A549 (cell line): Measurements from ENCODE around the gene E2F1.

ENCODE experiments used
- EHMT2 ChIP-seq: fragments of 200-600 bp; sonication (generic); IDR thresholded peaks from 2 replicates; pipeline ENCODE4 v1.6.1; 2016; ENCODE audit warnings: antibody characterized with exemption, low read depth, mild to moderate bottlenecking, moderate library complexity
- SREBF2 ChIP-seq: fragments of 450-650 bp; IDR thresholded peaks from 2 replicates; pipeline ENCODE4 v1.6.1; 2014; ENCODE audit warnings: mild to moderate bottlenecking, moderate library complexity
- TF ChIP-seq, protein P1 (sequence below): fragments of >200 bp; sonication (Bioruptor Twin); formaldehyde crosslinking; IDR thresholded peaks from 3 replicates; pipeline ENCODE4 v1.5.1; 2016

GRCh38 chr20:33686100-33686983 lies at the start of gene E2F1:
- TF ChIP-seq, protein P1, sequence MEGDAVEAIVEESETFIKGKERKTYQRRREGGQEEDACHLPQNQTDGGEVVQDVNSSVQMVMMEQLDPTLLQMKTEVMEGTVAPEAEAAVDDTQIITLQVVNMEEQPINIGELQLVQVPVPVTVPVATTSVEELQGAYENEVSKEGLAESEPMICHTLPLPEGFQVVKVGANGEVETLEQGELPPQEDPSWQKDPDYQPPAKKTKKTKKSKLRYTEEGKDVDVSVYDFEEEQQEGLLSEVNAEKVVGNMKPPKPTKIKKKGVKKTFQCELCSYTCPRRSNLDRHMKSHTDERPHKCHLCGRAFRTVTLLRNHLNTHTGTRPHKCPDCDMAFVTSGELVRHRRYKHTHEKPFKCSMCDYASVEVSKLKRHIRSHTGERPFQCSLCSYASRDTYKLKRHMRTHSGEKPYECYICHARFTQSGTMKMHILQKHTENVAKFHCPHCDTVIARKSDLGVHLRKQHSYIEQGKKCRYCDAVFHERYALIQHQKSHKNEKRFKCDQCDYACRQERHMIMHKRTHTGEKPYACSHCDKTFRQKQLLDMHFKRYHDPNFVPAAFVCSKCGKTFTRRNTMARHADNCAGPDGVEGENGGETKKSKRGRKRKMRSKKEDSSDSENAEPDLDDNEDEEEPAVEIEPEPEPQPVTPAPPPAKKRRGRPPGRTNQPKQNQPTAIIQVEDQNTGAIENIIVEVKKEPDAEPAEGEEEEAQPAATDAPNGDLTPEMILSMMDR, result no peak
- no peak for TF ChIP-seq EHMT2
- TF ChIP-seq SREBF2, result no peak
